ENCODE measurements around the gene TBKBP1. TPM values are rescaled to one million over a fixed set of nuclear protein-coding genes. Genes with fewer than 3 reads are reported as not detected.

The TBKBP1 gene
- total RNA-seq, 3 donors from 2014 or later = 4.5 to 11.5 (median 8.3) TPM

DNA sequence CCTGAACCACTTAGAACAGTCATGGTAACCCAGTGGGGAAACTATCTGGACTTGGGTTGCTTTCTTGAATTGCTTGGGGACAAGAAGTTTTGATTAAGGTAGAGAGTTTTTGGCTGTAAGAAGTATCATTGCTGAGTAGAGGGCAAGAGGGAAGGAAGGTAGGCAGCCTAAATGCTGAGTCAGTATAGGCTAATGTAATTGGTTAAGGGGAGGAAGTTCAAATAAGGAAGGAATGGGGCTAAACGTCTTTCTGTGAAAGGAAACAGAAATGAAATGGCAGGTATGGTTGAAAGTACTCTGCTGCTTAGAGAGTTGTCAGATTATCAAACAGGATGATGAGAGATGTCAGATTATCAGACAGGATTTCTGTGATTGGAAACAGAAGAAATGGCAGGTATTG, 23.9 kb upstream of the TBKBP1 start:
- Histone ChIP-seq H3K4me3 (no peak overlapping the region), H3K4me1 (no peaks in the 10 kb centered on the region), H3K27me3 (no peaks in the 10 kb centered on the region), H3K36me3 (peaks cover 7% of the 10 kb centered on the region), H3K9me3 (no peaks in the 10 kb centered on the region), H3K27ac (no peak overlapping the region)
- intact Hi-C loops (cut with DNase I; ENCODE audit: low total_unique reads) = no loop called here
- no peak for TF ChIP-seq POLR2A (IDR thresholded peaks at IDR 0.05)
- TF ChIP-seq, protein P1, sequence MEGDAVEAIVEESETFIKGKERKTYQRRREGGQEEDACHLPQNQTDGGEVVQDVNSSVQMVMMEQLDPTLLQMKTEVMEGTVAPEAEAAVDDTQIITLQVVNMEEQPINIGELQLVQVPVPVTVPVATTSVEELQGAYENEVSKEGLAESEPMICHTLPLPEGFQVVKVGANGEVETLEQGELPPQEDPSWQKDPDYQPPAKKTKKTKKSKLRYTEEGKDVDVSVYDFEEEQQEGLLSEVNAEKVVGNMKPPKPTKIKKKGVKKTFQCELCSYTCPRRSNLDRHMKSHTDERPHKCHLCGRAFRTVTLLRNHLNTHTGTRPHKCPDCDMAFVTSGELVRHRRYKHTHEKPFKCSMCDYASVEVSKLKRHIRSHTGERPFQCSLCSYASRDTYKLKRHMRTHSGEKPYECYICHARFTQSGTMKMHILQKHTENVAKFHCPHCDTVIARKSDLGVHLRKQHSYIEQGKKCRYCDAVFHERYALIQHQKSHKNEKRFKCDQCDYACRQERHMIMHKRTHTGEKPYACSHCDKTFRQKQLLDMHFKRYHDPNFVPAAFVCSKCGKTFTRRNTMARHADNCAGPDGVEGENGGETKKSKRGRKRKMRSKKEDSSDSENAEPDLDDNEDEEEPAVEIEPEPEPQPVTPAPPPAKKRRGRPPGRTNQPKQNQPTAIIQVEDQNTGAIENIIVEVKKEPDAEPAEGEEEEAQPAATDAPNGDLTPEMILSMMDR (IDR thresholded peaks at IDR 0.05) = no peak
- TF ChIP-seq POLR2AphosphoS5 (IDR thresholded peaks at IDR 0.05) = no peak
- no peak for DNase-seq (ENCODE audit: low spot score in 2 of 2)

DNA sequence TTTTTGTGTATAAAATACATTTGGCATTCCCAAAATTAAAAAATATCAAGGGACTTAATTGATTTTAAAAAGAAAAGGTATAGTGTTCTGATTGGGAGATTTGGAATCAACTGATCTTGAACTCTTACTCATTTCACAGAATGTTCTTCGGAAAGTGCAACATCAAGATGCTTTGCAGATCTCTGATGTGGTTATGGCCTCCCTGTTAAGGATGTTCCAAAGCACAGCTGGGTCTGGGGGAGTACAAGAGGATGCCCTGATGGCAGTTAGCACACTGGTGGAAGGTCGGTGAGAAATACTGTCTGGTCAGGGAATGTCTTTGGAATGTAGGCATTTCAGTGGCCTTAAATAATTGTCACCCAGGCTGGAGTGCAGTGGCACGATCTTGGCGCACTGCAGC, 19.5 kb upstream of the TBKBP1 start:
- peaks cover 9% of the 10 kb centered on the region for H3K36me3 ChIP-seq
- H3K9me3 ChIP-seq = no peaks in the 10 kb centered on the region

DNA sequence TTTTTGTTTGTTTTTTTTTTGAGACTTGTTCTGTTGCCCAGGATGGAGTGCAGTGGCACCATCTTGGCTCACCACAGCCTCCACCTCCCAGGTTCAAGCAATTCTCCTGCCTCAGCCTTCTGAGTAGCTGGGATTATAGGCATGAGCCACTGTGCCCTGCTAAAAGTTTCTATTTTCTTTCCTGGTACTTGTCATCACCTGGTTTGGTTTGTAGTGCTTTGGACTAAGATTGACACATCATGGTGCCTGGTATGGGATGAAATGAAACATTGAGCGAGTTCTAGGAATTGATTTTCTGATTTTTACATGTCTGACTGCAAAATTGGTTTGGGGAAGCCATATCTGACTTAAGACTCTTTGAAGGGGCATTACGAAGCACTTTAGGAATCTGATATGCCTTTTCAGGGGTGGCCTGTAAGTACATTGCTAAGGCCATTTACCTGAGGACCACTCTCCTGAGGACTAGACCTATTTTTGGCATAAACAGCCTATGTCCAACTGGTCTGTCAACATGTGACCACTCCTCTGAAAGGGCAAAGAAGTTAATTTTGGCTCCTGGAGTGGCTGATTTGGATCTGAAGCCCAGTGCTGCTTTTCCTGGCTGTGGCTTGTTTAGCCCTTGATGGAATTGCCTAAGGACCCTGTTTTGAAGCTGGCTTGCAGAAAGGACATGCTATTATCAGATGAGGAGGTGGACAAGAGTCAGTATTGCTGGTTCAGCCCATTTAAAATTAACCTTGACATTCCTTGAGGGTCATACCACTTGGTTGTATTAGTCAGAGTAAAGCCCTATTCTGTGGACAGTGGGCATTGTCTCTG, 18.4 kb upstream of the TBKBP1 start:
- TF ChIP-seq, protein P1 (IDR thresholded peaks at IDR 0.05) = no peak
- TF ChIP-seq POLR2A (IDR thresholded peaks at IDR 0.05) (no peak), POLR2AphosphoS5 (IDR thresholded peaks at IDR 0.05) (no peak)
- Histone ChIP-seq H3K9me3 (no peaks in the 10 kb centered on the region), H3K27ac (peak overlapping the region in 1 of 2 donors; percentile 4), H3K4me1 (no peaks in the 10 kb centered on the region), H3K36me3 (peaks cover 5% of the 10 kb centered on the region), H3K27me3 (no peaks in the 10 kb centered on the region), H3K4me3 (no peak overlapping the region)
- DNase-seq (ENCODE audit: low spot score in 2 of 2) = no peak
- intact Hi-C loops (cut with DNase I; ENCODE audit: low total_unique reads) = no loop called here

More for the DNA sequence above, 19.5 kb upstream of the TBKBP1 start:
- TF ChIP-seq POLR2A (IDR thresholded peaks at IDR 0.05) (no peak), POLR2AphosphoS5 (IDR thresholded peaks at IDR 0.05) (no peak)
- TF ChIP-seq, protein P1 (IDR thresholded peaks at IDR 0.05) = no peak
- intact Hi-C loops (cut with DNase I; ENCODE audit: low total_unique reads) = no loop called here
- Histone ChIP-seq H3K4me3 (no peak overlapping the region), H3K27ac (no peak overlapping the region), H3K4me1 (no peaks in the 10 kb centered on the region), H3K27me3 (no peaks in the 10 kb centered on the region)
- no peak for DNase-seq (ENCODE audit: low spot score in 2 of 2)

DNA sequence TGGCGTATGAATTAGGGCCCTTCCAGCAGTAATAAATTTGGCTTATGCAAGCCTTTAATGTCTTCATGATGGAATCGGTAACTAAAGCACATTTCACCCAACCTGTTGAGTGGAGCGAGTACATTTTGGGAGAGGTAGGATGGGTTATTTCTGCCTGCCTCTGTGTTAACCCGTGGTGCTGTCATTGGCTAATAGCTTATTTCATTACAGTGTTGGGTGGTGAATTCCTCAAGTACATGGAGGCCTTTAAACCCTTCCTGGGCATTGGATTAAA, 17.8 kb upstream of the TBKBP1 start:
- peaks cover 5% of the 10 kb centered on the region for H3K36me3 ChIP-seq
- H3K4me1 ChIP-seq = no peaks in the 10 kb centered on the region
- intact Hi-C loops (cut with DNase I; ENCODE audit: low total_unique reads) = no loop called here
- DNase-seq (ENCODE audit: low spot score in 2 of 2) = no peak
- H3K27me3 ChIP-seq = no peaks in the 10 kb centered on the region
- H3K4me3 ChIP-seq = no peak overlapping the region
- TF ChIP-seq POLR2A (IDR thresholded peaks at IDR 0.05) (no peak), POLR2AphosphoS5 (IDR thresholded peaks at IDR 0.05) (no peak)
- TF ChIP-seq, protein P1 (IDR thresholded peaks at IDR 0.05) = no peak
- H3K9me3 ChIP-seq = no peaks in the 10 kb centered on the region
- H3K27ac ChIP-seq = peak overlapping the region in 1 of 2 donors; percentile 4

DNA sequence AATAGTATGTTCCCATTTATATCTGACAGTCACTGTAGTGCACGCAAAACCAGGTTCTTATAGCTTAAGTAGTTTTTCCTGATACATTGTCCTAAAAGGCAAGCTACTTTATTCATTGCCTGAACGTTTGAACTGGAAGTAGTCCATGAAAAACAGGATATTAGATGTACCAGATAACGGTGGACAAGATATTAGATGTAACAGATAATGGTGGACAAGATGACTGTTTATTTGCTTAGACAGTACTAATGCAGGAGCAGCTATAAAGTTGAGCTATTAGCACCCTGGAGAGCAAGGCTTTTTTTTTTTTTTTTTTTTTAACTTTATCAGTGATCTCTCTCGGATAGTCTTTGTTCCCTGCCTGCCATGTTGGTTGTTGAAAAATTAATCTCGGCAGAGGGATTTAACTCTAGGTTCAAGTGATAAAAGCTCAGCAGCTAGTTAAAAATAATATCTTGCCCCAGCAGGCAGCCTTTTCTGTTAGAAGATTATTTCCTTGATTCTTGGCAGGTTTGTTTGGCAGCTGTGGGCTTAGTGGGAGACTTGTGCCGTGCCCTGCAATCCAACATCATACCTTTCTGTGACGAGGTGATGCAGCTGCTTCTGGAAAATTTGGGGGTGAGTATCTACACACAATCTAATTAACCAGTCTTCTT, 17.3 kb upstream of the TBKBP1 start:
- H3K4me3 ChIP-seq = no peak overlapping the region
- H3K4me1 ChIP-seq = no peaks in the 10 kb centered on the region
- H3K9me3 ChIP-seq = no peaks in the 10 kb centered on the region
- no peak for DNase-seq (ENCODE audit: low spot score in 2 of 2)
- no peaks in the 10 kb centered on the region for H3K27me3 ChIP-seq
- peaks cover 5% of the 10 kb centered on the region for H3K36me3 ChIP-seq
- no peak overlapping the region for H3K27ac ChIP-seq
- TF ChIP-seq POLR2A (IDR thresholded peaks at IDR 0.05) = no peak
- intact Hi-C loops (cut with DNase I; ENCODE audit: low total_unique reads) = no loop called here

Measured in breast epithelium (tissue), 4 donors.